Ammon's horn (tissue), 1 donor: ENCODE data around the gene HOXC13.

Experiments used
- DNase-seq: peaks from one replicate; pipeline ENCODE4 v3.0.0-alpha.2; 2016; ENCODE audit warnings: low spot score

Gene HOXC13

DNA sequence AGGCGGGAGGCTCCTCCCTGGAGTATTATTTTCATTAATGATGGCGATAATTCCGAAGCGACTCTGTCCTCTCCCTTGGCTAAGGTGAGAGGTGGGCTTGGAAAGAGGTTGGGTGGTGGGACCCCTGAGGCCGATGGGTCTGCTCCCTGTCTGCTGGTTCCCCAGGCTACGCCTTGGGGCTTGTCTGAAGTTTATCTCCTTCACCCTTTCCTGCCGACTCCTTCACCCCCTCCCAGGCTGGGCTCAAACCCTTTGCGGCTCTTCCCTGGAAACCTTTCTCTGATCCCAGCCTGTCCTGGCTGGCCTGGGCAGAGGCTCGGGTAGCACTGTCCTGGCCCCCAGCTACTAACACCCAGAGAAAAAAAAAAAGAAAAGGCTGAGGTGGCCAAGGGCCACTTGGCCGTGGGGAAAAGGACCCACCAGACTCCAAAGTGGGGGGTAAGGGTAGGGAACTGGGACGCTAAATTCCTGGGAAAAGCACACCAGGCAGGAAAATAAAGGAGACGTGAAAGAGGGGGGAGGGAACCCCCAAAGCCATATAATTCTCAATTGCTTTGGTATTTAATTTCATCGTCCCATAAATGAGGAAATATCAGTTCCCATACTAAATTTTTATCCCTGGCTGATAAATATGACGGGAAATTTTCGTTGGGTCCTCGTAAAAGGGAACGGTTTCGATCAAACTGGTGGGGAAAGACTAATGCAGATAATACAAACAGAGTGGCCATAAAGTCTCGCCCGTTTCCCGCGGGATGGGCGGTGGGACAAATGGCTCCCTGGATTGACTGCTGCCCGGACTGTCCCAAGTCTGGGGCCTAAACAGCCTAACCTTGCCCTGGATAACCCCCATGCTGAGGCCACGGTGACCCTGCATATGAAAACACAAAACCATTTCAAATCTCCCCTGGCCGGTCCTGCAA is 44.3 kb downstream of the HOXC13 start:
- DNase-seq, result no peak

GRCh38 chr12:53983568-53983949 is 44.9 kb downstream of the HOXC13 start:
- no peak for DNase-seq

GRCh38 chr12:53983950-53984572 is 45.4 kb downstream of the HOXC13 start:
- no peak for DNase-seq

GRCh38 chr12:53984901-53985691 is 46.5 kb downstream of the HOXC13 start, which contains the start of gene HOXC10:
Gene HOXC10 (plus strand): TSS chr12:53985146. CDS start chr12:53985260, 114 bp downstream.
- DNase-seq, result peak; percentile 61

GRCh38 chr12:53985692-53985993 is 47.0 kb downstream of the HOXC13 start:
- no peak for DNase-seq

DNA sequence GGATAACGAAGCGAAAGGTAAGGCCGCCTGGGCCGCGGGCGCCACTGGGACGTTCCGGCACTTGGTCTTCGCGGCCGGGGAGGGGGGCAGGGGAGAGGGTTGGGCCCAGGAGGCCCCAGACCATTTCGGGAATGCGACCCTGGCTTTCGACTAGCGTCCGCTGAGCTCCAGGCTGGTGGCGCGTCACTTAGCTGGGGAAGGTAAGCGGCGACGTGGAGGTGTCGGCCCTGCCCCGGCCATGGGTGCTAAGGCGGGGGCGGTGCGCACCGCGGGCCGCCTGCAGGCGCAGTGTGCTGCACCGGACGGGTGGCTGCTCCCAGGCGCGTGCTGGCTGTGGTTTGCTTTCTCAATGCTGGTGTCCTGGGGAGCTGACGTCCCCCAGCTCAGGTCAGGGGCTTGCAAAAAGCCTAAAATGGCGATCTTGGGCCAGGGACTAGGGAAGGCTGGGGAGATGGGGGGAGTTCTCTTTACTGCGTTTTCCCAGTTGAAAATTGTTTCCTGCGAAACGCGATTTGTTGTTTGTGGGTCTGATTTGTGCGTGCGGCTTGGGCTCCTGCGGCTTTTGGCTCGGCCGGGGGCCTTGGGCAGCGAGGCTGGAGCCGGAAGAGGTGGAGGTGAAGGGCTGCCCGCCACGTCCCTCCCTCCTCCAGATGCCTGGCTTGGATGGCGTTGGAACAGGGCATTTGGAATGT is 47.5 kb downstream of the HOXC13 start:
- DNase-seq, result no peak

DNA sequence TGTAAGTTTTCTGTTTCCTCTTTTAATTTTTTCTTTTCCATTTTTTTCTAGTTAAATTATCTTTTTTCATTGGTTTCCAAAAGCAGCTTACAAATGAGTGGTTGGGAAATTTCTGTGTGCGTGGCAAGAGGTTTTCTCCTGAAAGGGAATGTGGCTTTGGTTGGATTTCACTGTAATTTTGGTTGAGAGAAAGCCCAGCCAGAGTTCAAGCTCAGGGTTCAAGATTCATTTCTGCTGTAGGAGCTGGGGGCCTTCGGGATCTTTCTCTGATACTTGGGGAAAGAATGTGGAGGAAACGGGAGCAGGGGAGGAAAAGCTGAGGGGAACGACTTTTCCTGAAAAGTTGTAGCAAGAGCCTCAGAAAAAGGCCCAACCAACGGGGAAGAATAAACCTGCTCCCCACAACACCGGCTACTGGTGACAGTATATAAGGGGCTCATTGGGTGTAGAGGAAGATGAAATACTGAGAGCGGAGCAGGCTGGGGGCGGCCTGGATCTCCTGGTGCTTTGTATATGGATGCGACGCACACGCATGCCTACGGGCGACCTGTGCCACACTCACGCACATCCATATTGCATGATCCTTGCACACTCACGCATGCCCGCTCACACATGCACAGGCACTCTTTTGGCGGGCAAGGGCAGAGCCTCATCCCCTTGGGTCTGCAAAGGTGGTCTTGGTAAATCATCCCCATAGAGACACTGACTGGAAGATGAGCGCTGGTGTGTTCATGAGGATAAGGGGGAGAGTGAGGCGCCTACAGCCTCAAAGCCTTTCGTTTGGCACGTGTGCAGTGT is 48.3 kb downstream of the HOXC13 start:
- DNase-seq, result no peak

DNA sequence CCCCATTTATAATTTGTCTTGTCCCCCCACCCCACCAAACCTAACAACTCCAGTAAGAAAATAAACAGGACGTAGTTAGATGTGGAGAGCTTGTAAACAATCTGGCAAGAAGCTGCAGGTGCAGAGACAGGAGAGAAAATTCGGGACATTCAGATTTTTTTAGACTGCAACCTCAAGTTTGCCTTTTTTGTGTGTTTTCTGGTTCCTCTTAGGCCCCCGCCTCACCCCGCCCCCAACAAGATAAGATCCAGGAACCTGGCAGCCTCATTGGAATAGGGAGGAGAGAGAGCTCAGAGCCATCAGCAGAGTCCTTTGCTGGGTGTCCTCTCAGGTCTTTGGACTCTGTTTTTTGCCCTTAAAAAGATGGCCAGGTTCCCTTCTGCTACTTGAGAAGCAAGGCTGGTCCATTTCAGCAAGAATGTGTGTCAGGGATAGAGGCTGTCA is 49.2 kb downstream of the HOXC13 start:
- DNase-seq, result no peak

DNA sequence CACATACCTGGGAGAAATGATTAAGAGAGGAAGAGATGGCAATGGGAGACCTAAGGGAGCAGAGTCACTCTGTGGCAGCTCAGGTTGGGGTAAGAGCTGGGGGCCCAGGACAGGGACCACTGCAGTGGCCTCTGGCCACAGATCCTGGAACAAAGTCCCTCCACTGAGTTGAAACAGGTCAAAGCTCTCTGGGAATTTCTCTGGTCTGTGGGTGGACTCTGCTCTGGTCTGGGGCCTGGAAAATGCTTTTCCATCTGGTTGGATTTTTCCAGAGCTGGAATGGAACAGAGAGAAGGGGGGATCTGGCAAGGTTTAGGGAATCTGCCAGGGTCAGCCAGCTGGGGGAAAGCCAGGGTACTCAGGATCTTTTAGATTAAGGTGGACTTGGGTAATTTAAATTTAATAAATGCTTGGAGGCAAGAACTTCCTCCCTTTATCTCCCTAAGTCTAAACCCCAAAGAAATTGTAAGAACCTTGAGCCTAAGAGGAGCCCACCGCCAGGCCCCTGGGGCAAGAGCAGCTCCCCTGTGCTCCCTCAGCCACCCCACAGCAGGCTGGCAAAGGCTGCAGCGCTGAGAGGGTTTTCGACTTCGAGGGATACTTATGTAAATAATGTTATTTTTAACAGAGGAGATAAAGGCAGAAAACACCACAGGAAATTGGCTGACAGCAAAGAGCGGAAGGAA is 50.1 kb downstream of the HOXC13 start:
- DNase-seq, result no peak

- peak; percentile 34 for DNase-seq
Measured at GRCh38 chr12:53989227-53990113, 50.8 kb downstream of the HOXC13 start.

DNA sequence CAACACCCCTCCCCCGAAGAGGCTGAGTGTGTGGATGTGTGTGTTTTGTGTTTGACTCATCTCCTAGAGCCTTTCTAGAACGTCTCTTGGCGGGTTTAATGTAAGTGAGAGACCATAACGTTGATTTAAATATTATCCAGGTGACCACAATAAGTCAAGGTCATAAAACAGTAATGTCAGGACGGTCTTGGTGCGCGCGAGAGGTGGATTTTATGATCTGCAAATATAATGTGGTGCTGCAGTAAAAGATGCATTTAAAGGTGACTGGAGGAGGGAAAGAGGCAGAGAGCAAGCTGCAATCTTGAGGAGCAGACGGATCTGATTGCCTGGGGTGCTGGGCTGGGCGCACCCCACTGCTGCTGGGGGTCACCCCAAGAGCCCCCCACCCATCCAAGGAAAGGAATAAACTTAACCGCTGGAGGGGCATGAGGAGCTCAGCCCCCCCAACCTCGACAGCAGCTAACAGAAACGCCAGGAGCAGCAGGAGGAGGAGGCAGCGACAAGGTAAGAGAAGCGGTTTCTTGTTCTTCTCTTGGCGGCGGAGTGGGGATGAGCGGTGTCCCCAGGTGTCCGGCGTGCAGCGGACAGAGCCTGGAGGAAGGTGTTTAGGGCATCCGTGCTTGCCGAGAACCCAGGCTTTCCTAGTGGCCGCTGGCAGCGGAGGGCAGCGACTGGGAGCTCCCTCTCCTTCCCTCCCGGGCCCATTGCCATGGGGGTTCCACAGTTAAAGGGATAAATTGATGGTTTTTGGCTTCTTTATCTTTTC is 51.9 kb downstream of the HOXC13 start:
- DNase-seq, result no peak

GRCh38 chr12:53991077-53991460 is 52.4 kb downstream of the HOXC13 start:
- DNase-seq, result no peak

DNA sequence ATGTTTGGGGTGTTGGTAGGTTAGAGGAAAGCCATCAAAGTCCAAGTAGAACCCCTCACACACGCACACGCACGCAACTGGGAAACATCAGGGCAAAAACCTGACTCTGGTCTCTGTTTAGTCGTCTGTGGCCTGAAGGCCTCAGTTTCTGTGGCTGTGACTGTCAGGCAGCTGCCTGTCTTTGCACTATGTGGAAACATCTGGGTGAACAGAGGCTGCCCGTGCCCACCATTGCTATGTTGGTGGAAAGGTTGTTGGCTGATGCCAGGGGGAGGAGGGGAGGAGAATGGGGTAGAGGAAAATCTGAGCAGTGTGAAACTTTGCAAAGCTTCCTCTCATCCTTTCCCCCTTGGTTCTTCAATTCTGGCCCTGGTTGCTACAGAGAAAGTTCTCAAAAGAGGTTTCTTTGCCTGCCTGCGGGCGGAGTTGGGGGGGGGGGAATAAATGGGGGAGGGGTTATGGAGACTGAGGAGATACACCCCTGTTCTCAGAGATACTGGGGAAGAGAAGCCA is 53.8 kb downstream of the HOXC13 start:
- no peak for DNase-seq

DNA sequence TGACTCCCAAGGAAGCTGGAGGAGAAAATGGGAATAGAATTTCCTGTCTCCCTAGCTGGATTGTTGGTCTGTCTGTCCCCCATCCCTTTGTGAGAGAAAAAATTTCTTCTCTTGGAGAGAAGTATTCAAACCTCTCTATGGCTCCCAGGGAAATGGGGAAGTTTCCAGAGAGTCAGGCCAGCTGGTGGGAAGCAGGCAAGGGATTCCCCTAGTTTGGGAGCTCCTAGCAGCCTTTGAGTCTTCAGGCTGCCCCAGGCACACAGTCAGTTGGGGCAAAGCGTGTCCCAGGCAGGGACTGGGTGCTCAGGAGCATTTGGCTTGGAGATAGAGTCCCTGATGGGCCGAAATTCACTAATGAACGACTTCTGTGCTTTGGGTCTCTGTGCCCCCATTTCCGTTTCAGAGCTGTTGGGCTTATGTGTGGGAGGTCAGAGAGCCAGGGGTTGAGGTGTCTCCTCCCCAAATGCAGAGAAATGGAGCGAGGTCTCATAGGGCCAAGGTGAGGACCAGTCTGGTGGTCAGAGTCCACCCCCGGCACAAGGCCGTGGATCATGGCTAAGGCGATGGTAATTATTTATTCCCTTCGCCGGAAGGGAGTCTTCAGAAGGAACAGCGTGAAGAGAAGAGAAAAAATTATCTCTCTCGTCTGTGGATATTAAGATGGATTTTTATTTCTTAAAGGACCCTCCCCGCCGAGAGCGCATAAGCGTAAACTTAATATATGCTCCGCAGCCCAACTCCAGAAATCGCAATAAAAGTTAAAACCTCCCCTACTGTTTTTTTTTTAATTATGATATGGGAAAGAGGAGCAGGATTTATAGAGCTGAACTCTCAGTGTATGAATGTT is 54.8 kb downstream of the HOXC13 start:
- no peak for DNase-seq

- DNase-seq, result no peak
Measured at GRCh38 chr12:53994009-53994263, 55.3 kb downstream of the HOXC13 start.

GRCh38 chr12:53994264-53995001 is 55.8 kb downstream of the HOXC13 start:
- no peak for DNase-seq

DNA sequence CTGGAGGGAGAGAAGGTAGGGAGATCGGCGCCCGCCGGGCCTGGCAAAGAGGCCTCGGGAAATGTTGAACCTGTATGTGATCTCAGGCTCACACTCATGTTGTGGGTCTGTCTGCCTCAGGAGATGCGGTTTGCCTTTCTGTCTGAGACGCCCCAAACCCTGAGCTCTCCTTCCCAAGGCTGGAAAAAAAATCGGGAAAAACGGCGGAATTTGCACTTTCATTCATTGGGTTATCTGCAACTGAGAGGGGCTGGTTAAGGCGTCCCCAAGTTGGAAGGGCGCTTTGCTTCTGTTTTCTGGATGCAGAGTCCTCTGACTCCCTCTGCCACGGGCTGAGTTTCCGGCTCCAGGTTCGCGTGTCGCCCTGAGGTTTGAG is 56.4 kb downstream of the HOXC13 start:
- no peak for DNase-seq
